B cell (primary cell): Measurements from ENCODE around the gene UBE2L5.

Experiments used
- CTCF ChIP-seq: fragments of 200-600 bp; IDR thresholded peaks from one replicate; pipeline ENCODE4 v1.8.0; 2022; ENCODE audit warnings: antibody characterized with exemption, mild to moderate bottlenecking
- EZH2 ChIP-seq: IDR thresholded peaks from 2 replicates; pipeline ENCODE4 v1.6.1; 2012; ENCODE audit warnings: borderline replicate concordance, low read depth, mild to moderate bottlenecking, moderate library complexity, low read length; ENCODE audit not compliant: insufficient read depth, poor library complexity, severe bottlenecking

GRCh38 chr13:30401347-30401746 is 20.9 kb upstream of the UBE2L5 start:
- TF ChIP-seq CTCF = no peak
- no peak for TF ChIP-seq EZH2
